Esophagus squamous epithelium (tissue), 5 donors: ENCODE results near the gene TPCN2. TPM values are rescaled to one million over a fixed set of nuclear protein-coding genes. Genes with fewer than 3 reads are reported as not detected.

Experiments used
- DNase-seq: peaks from one replicate; lab custom pipeline; 2025; lab: John Stamatoyannopoulos, UW
- H3K27ac ChIP-seq, 4 donors: fragments of 200-600 bp; sonication (generic); one replicate each; pipeline ENCODE4 v1.5.1; 2016 to 2019; ENCODE audit warnings: mild to moderate bottlenecking in 1 of 4
- H3K27me3 ChIP-seq, 4 donors: fragments of 200-600 bp; sonication (generic); 1 replicate in 3 of 4; 2 replicates in 1 of 4; pipeline versions ENCODE4 v1.5.1 to v1.6.0; 2017 to 2021; ENCODE audit warnings: antibody characterized with exemption in 1 of 4
- H3K36me3 ChIP-seq, 3 donors: fragments of 200-600 bp; sonication (generic); one replicate each; pipeline ENCODE4 v1.5.1; 2016 to 2019
- H3K4me1 ChIP-seq, 3 donors: fragments of 200-600 bp; sonication (generic); one replicate each; pipeline ENCODE4 v1.5.1; 2017 to 2019
- H3K4me3 ChIP-seq, 4 donors: fragments of 200-600 bp; sonication (generic); 1 replicate in 3 of 4; 2 replicates in 1 of 4; pipeline ENCODE4 v1.5.1; 2016 to 2019; ENCODE audit warnings: mild to moderate bottlenecking in 2 of 4, moderate library complexity in 1 of 4
- H3K9me3 ChIP-seq, 3 donors: fragments of 200-600 bp; sonication (generic); one replicate each; pipeline ENCODE4 v1.5.1; 2016 to 2019
- POLR2A ChIP-seq, 4 donors: fragments of 450-650 bp; IDR thresholded peaks; one replicate each; pipeline ENCODE4 v1.6.1; 2017; ENCODE audit warnings: antibody characterized with exemption in 4 of 4, mild to moderate bottlenecking in 4 of 4, moderate library complexity in 3 of 4
- WGBS, 2 donors: methylation state at CpG; one replicate each; pipeline ENCODE4 v1.1.5; 2018; 5-methylcytosine and 5-hydroxymethylcytosine counted together
- intact Hi-C: fragments of 100-400 bp; cut with DNase I; formaldehyde crosslinking; loops from one replicate; pipeline ENCODE4 v1.15.0; 2022
- total RNA-seq, 4 donors: library from RNA; depleted of rRNA; stranded (reverse); fragments of >200 nt; gene quantifications; one replicate each; pipeline ENCODE4 v1.1.0, GENCODE V29; 2016
- TF ChIP-seq, protein P1 (sequence below), 6 experiments: fragments of 450-650 bp in 4 of 6; fragments of 200-600 bp in 2 of 6; sonication (generic) in 2 of 6; IDR thresholded peaks; one replicate each; pipeline ENCODE4 v1.5.1; 2016 to 2019; ENCODE audit warnings: antibody characterized with exemption in 6 of 6, mild to moderate bottlenecking in 4 of 6, moderate library complexity in 4 of 6
- donor health status: DM: yes; HTN: yes; CAD: no.

The TPCN2 gene
- total RNA-seq, 4 donors from 2014 or later: 7.9 to 12.0 (median 9.1) TPM

DNA sequence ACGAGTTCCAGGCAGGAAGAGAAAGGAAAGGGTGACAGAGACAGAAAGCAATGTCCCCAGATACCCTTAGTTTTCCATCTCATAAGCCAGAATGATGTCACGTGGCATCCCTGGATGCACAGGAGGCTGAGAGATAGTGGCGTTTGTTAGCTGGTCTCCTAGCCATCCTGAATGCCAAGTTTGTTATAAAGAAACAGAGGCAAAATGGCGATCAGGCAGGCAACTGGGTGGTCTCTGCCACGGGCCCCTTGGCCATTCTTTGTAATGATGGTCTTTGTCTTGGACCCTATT, 112.3 kb downstream of the TPCN2 start:
- intact Hi-C loops: no loop called here
- H3K4me3 ChIP-seq: no peak overlapping the region
- H3K4me1 ChIP-seq: peaks cover 14 to 31% (median 14%) of the 10 kb centered on the region in 3 donors
- TF ChIP-seq, protein P1, sequence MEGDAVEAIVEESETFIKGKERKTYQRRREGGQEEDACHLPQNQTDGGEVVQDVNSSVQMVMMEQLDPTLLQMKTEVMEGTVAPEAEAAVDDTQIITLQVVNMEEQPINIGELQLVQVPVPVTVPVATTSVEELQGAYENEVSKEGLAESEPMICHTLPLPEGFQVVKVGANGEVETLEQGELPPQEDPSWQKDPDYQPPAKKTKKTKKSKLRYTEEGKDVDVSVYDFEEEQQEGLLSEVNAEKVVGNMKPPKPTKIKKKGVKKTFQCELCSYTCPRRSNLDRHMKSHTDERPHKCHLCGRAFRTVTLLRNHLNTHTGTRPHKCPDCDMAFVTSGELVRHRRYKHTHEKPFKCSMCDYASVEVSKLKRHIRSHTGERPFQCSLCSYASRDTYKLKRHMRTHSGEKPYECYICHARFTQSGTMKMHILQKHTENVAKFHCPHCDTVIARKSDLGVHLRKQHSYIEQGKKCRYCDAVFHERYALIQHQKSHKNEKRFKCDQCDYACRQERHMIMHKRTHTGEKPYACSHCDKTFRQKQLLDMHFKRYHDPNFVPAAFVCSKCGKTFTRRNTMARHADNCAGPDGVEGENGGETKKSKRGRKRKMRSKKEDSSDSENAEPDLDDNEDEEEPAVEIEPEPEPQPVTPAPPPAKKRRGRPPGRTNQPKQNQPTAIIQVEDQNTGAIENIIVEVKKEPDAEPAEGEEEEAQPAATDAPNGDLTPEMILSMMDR (IDR thresholded peaks at IDR 0.05): no peak
- no peak for TF ChIP-seq POLR2A (IDR thresholded peaks at IDR 0.05)
- H3K27ac ChIP-seq: no peak overlapping the region
- H3K9me3 ChIP-seq: no peaks in the 10 kb centered on the region
- 68 to 73% methylated on average over 4 to 5 of the region's 5 CpGs for WGBS, 2 donors
- no peak for DNase-seq
- H3K36me3 ChIP-seq: no peaks in the 10 kb centered on the region
- H3K27me3 ChIP-seq: peaks cover 0 to 26% (median 0%) of the 10 kb centered on the region in 4 donors

DNA sequence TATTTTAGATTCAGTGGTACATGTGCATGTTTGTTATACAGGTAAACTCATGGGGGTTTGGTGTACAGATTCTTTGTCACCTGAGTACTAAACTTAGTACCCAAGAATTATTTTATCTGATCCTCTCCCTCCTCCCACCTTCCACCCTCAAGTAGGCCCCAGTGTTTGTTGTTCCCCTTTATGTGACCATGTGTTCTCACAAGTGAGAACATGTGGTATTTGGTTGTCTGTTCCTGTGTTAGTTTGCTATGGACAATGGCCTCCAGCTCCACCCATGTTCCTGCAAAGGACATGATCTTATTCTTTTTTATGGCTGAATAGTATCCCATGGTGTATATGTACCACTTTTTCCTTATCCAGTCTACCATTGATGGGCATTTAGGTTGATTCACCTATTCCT, 113.8 kb downstream of the TPCN2 start:
- Histone ChIP-seq H3K27me3 (peaks cover 0 to 29% (median 0%) of the 10 kb centered on the region in 4 donors), H3K9me3 (no peaks in the 10 kb centered on the region), H3K4me1 (peaks cover 7 to 30% (median 8%) of the 10 kb centered on the region in 3 donors), H3K27ac (no peak overlapping the region), H3K36me3 (no peaks in the 10 kb centered on the region), H3K4me3 (no peak overlapping the region)
- TF ChIP-seq POLR2A (IDR thresholded peaks at IDR 0.05): no peak
- TF ChIP-seq, protein P1 (IDR thresholded peaks at IDR 0.05): no peak
- intact Hi-C loops: no loop called here
- DNase-seq: no peak

DNA sequence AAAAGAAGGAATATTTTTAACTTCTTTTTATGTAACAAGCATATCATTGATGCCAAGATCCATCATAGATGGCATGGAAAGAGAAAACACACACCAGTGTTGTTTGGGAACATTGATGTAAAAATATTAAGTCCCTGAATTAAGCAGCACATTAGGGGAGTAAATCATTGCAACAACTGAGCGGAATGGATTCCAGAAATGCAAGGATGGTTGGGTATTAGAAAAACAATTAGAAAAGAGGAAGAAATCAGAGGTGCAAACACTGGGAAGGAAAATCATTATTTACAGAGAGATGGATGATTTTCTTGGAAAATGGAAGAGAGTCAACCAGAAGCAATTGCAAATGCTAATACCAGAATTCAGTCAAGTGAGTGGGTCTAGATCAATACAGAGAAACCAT, 115.1 kb downstream of the TPCN2 start:
- peaks cover 7 to 25% (median 8%) of the 10 kb centered on the region in 3 donors for H3K4me1 ChIP-seq
- no peak overlapping the region for H3K27ac ChIP-seq
- no peak for TF ChIP-seq POLR2A (IDR thresholded peaks at IDR 0.05)
- TF ChIP-seq, protein P1 (IDR thresholded peaks at IDR 0.05): no peak
- peaks cover 0 to 20% (median 0%) of the 10 kb centered on the region in 4 donors for H3K27me3 ChIP-seq
- H3K9me3 ChIP-seq: no peaks in the 10 kb centered on the region
- no peak overlapping the region for H3K4me3 ChIP-seq
- intact Hi-C loops: no loop called here
- DNase-seq: no peak
- H3K36me3 ChIP-seq: no peaks in the 10 kb centered on the region
- WGBS, 2 donors: 100% methylated on average over 1 of the region's 1 CpG

DNA sequence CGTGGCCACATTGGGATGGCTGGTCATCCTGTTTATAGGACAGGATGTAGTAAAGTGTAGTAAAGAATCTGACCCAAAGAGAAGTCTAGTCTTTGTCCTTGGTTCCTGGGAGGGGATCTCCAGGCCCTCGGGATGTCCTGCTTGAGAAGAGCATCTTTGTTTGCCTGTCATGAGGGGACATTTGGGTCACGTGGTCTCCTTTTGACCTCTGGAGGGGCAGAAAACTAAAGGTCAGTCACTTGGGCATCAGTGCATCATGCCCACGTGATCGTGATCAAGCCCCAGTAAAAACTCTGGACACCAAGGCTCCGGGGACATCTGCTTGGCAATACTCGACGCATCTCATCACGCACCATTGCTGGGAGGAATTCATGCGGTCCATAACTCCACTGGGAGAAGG, 116.1 kb downstream of the TPCN2 start:
- TF ChIP-seq, protein P1 (IDR thresholded peaks at IDR 0.05): no peak
- TF ChIP-seq POLR2A (IDR thresholded peaks at IDR 0.05): no peak
- Histone ChIP-seq H3K27me3 (peaks cover 0 to 16% (median 0%) of the 10 kb centered on the region in 4 donors), H3K4me1 (peaks cover 7 to 16% (median 8%) of the 10 kb centered on the region in 3 donors), H3K27ac (no peak overlapping the region), H3K4me3 (no peak overlapping the region), H3K9me3 (no peaks in the 10 kb centered on the region), H3K36me3 (no peaks in the 10 kb centered on the region)
- intact Hi-C loops: no loop called here
- no peak for DNase-seq
- 80 to 90% methylated on average over 4 to 6 of the region's 10 CpGs for WGBS, 2 donors

DNA sequence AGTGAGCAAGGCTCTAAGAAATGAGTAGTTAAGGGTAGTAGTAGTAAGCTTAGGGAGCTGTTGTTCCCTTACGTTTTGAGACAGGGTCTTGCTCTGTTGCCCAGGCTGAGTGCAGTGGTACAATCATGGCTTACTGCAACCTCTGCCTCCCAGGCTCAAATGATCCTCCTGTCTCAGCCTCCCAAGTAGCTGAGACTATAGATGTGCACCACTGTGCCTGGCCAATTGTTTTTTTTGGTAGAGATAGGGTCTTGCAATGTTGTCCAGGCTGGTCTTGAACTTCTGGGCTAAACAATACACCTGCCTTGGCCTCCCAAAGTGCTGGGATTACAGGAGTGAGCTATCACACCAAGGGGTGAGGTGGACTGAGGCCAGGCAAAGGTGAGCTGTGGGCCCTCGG, 117.0 kb downstream of the TPCN2 start:
- TF ChIP-seq, protein P1 (IDR thresholded peaks at IDR 0.05): no peak
- no peak for TF ChIP-seq POLR2A (IDR thresholded peaks at IDR 0.05)
- WGBS, 2 donors: 83 to 91% methylated on average over 1 to 2 of the region's 2 CpGs
- intact Hi-C loops: no loop called here
- no peak for DNase-seq
- Histone ChIP-seq H3K4me3 (no peak overlapping the region), H3K4me1 (peaks cover 7 to 13% (median 8%) of the 10 kb centered on the region in 3 donors), H3K27ac (no peak overlapping the region), H3K27me3 (peaks cover 0 to 16% (median 0%) of the 10 kb centered on the region in 4 donors), H3K36me3 (no peaks in the 10 kb centered on the region), H3K9me3 (no peaks in the 10 kb centered on the region)
